ENCODE data around the gene KIF5C. TPM values are rescaled to one million over a fixed set of nuclear protein-coding genes. Genes with fewer than 3 reads are reported as not detected.

KIF5C gene
- total and polyA plus RNA-seq, 2 of the 13 experiments (the other 11 are each of a cell fraction or from before 2014, with no cell fraction given) = 0.15 to 0.20 TPM

GRCh38 chr2:149049142-149049541 is 174.1 kb downstream of the KIF5C start:
- H3K79me2 ChIP-seq (ENCODE audit: insufficient read depth, low read length) = no peaks in the 10 kb centered on the region
- no peaks in the 10 kb centered on the region for H4K20me1 ChIP-seq (ENCODE audit: insufficient read depth, low read length)
- H3K36me3 ChIP-seq (replicated peaks in 1 of 2; ENCODE audit: control insufficient read depth in 1 of 2, insufficient read depth in 2 of 2, low read length in 2 of 2) = no peaks in the 10 kb centered on the region
- H3K9ac ChIP-seq (ENCODE audit: insufficient read depth, low read depth, low read length) = no peak overlapping the region
- no peak overlapping the region for H3K27ac ChIP-seq (ENCODE audit: extremely low read length, insufficient read depth, low read length)
- H3K4me3 ChIP-seq (replicated peaks in 1 of 3; ENCODE audit: insufficient read depth in 1 of 3, low read depth in 2 of 3, low read length in 3 of 3) = no peak overlapping the region
- H3K4me2 ChIP-seq (ENCODE audit: low read depth, low read length) = no peak overlapping the region
- WGBS (ENCODE audit: low lambda C conversion rate) = 0% methylated on average over 2 of the region's 2 CpGs
- no peak for TF ChIP-seq HMG20A (CRISPR knock-in tag; IDR thresholded peaks at IDR 0.05; ENCODE audit: borderline replicate concordance)
- TF ChIP-seq MNT (IDR thresholded peaks at IDR 0.05) = peak; percentile 91
- no peak for TF ChIP-seq ZBTB4 (CRISPR knock-in tag; IDR thresholded peaks at IDR 0.05; ENCODE audit: borderline replicate concordance)
- no peak for TF ChIP-seq ATF6 (CRISPR knock-in tag; conservative IDR thresholded peaks at IDR 0.05)
- TF ChIP-seq PLRG1 (conservative IDR thresholded peaks at IDR 0.05) = no peak
- no peak for TF ChIP-seq ZNF780A (CRISPR knock-in tag; IDR thresholded peaks at IDR 0.05)
- no peak for TF ChIP-seq ZNF781 (CRISPR knock-in tag; IDR thresholded peaks at IDR 0.05; ENCODE audit: borderline replicate concordance, not compliant biosample characterization)
- ChIA-PET POLR2A (no interaction called here), CTCF (ENCODE audit: low intra/inter-chr PET ratio, low total read pairs) (no interaction called here)
- in situ Hi-C loops (cut with HindIII; ENCODE audit: extremely low pct_ligation_motif_present, low pct_unique_long_range_greater_than_20kb) = no loop called here
- DNase-seq (ENCODE audit: low spot score) = no peak
- intact Hi-C loops (cut with micrococcal nuclease; ENCODE audit: unreplicated experiment) = no loop called here
- H3K9me3 ChIP-seq (ENCODE audit: low read length) = peaks cover 4% of the 10 kb centered on the region; the same call in 1 of the 2 replicates
- H2AFZ ChIP-seq (ENCODE audit: low read length) = no peak overlapping the region
- H3K4me1 ChIP-seq (ENCODE audit: insufficient read depth, low read length) = no peaks in the 10 kb centered on the region
- FAIRE-seq = no peak
- no peak for ATAC-seq
- 0 out of 5 replicates have a peak, but pooled peaks cover 0 to 3% of the 10 kb centered on the region in 2 experiments for H3K27me3 ChIP-seq (ENCODE audit: control insufficient read depth in 1 of 2, insufficient read depth in 2 of 2, low read length in 2 of 2)
- BruUV-seq (replicated peaks) = no TSS peak
